HG03521 (cell line): Measurements from ENCODE around the gene PLEKHA8.
"Not testable (repeated sequence)": the region's sequence is repeated elsewhere in the genome, so short reads cannot be mapped to it uniquely, and the experiment has no call there.

Source experiments
- ATAC-seq: cut with Tn5 transposase; IDR thresholded peaks from one replicate; pipeline ENCODE4 v1.9.1; 2021; ENCODE audit warnings: mild to moderate bottlenecking, moderate library complexity; ENCODE audit not compliant: unreplicated experiment

Gene PLEKHA8

DNA sequence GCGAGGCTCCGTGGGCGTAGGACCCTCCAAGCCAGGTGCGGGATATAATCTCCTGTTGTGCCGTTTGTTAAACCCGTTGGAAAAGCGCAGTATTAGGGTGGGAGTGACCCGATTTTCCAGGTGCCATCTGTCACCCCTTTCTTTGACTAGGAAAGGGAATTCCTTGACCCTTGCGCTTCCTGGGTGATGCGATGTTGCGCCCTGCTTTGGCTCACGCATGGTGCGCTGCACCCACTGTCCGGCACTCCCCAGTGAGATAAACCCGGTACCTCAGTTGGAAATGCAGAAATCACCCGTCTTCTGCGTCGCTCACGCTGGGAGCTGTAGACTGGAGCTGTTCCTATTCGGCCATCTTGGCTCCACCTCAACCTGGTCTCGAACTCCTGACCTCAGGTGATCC lies 70.4 kb downstream of the PLEKHA8 start:
- not testable (repeated sequence) for ATAC-seq

DNA sequence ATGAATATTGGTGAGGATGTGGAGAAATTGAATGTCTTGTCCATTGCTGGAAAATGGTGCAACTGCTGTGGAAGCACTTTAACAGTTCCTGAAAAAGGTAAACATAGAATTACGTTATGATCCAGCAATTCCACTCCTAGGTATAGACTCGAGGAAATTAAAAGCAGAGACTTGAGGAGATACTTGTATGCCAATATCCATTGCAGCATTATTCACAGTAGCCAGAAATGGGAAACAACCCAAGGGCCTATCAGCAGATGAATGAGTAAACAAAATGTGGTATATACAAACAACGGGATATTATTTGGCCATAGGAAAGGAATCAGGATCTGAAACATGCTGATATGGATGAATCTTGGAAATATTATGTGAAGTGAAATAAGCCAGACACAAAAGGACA lies 74.1 kb downstream of the PLEKHA8 start:
- ATAC-seq = no peak

DNA sequence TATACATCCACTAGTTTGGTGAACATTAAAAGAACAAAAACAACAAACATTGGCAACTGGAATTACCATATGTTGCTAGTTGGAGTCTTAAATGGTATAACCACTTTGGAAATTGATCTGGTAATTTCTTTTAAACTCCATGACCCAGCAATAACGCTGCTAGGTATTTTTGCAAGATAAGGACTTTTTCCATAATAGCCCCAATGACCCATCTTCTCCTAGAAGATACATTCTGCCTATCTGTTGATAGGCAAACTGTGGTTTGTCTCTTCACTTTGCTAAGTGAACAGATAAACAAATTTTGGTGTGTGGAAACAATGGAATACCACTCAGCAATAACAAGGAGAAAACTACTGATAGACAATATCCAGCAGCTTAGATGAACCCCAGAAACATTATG lies 75.9 kb downstream of the PLEKHA8 start:
- no peak for ATAC-seq

DNA sequence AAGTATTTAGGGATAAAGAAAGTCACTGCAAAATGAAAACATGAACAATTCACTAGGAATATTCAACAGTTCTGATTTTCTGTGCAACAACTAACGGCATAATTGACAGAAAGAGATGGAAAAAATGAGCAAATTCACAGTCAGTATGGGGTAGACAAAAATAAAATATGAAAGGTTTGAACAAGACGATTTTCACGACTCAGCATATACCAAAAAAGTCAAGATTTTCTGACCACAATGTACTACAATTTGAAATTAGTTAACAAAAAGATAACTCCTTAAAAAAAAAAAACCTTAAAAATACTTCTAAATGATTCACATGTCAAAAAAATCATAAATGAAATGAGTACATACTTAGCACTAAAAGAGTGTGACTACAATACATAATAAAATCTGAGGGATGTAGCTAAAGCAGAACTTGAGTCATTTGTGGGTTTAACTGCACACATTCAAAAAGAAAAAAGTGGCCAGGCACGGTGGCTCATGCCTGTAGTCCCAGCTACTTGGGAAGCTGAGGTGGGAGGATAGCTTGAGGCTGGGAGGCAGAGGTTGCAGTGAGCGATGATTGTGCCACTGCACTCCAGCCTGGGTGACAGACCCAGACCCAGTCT lies 84.0 kb downstream of the PLEKHA8 start:
- no peak for ATAC-seq

DNA sequence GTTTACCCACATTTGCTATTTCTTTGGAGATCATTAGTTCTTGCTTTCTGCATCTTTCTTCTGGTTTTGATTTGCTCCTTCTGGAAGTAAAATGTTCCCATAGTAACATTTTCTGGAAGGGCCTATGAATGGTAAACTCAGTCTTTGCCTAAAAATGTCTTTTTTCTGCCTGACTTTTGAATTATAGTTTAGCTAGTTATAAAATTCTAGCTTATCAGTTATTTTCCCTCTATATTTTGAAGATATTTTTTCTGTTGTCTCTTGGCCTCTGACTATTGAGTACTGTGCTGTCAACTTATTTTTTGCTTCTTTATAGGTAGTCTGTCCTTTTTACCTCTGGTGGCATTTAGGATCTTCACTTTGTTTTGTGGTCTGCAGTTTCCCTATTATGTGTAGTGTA lies 84.9 kb downstream of the PLEKHA8 start:
- no peak for ATAC-seq

DNA sequence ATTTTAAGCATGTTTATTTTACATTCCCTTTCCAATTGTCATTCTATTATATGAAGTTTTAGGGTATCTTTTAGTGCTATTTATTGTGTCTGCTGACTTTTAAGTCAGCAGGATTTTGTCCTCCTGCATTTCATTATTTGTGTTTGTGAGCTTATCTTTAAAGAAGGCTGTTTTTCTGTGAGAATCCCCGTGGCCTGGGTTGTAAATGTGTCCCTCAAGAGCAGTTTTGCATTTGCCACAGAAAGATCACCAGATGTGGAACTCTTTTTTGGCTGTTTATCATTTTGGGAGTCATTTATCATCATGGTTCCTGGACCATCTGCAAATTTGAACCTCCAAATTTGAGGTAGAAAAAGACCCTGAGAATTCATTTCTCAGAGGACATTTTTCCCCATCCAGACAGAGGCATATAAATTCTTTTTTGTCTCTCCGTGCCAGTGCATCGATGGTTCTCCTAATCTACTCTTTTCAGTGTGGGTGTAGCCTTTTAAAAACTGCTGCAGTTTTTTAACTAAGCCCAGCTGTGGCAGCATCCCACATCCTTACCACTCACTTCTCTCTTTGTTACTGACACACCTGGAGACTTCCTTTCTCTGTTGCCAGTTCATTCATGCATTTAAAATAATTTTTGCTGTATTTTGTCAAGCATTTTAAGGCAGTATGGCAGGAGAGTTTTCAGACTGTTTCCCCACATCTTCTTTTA lies 86.5 kb downstream of the PLEKHA8 start:
- no peak for ATAC-seq

DNA sequence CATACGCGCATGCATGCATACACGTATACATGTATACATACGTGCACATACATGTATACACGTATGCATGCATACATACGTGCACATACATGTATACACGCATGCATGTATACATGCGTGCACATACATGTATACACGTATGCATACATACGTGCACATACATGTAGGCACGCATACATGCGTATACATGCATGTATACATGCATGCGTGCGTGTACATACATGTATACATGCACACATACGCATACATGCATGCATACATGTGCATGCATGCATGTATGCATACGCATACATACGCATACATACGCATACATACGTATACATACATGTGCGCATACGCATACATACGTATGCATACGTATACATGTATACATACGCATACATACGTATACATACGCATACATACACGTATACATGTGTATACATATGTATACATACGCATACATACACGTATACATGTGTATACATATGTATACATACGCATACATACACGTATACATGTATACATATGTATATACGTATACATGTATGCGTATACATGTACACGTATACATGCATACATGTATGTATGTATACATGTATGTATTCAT lies 87.6 kb downstream of the PLEKHA8 start:
- ATAC-seq = no peak

DNA sequence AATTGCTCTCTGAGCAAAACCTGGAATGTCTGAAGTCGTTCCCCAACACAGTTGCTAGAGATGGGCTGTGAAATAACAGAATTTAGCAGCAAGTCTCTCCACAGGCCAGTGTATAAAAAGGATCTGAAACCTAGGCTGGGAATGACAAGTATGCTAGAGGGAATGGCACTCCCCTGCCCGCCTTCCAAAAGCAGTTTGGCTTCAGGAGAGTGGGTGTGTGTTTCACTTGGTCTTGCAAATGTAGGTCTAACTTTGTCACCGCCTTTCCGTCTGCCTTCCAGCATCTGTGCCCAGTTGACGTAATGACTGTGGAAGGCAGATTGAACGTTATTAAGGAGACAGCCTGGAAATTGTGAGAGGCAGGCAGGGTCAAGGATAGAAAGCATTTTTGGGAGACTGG lies 88.6 kb downstream of the PLEKHA8 start:
- ATAC-seq = no peak

DNA sequence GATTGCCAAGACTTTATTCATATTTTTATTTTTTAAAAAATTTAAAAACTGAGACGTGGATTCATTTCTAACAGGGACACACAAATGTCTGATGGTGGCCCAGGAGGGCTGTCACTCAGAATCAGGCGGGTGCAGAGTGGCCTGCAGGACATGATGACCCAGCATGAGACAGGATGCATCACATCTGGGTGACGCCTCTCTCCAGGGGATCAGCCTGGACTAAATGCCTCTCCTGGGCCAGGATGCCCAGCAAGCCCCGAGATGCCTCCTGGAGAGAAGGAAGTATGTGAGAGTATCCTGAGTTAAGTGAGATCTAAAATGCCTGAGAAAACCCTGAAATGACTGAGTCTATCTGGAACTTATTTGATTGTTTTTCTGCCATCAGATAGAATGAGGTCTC lies 89.7 kb downstream of the PLEKHA8 start:
- ATAC-seq = no peak

DNA sequence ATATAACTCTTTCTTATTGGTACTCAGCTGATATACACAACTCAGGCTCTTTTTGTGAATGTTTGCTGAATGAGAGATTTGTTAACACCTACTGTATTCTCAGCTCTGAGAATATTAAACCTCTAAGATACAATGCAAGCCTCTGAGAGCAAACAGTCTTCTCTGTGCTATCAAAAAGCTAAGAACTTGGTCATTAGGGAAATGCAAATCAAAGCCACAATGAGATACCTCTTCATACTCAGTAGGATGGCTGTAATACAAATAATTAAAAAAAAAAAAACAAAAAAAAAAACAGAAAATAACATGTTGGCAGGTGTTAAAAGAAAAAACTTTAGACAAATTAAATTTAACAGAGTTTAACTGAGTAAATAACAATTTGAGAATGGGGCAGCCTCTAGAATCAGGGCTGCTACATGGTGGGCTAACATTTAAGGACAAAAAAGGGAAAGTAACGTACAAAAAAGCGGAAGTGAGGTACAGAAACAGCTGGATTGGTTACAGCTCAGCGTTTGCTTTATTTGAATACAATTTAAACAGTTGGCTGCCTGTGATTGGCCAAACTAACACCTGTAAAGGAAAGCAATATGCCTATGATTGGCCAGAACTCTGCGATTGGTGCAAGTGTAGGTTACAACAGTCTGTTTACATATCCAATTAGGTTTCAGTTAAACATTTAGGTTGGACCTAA lies 91.8 kb downstream of the PLEKHA8 start:
- ATAC-seq = no peak

DNA sequence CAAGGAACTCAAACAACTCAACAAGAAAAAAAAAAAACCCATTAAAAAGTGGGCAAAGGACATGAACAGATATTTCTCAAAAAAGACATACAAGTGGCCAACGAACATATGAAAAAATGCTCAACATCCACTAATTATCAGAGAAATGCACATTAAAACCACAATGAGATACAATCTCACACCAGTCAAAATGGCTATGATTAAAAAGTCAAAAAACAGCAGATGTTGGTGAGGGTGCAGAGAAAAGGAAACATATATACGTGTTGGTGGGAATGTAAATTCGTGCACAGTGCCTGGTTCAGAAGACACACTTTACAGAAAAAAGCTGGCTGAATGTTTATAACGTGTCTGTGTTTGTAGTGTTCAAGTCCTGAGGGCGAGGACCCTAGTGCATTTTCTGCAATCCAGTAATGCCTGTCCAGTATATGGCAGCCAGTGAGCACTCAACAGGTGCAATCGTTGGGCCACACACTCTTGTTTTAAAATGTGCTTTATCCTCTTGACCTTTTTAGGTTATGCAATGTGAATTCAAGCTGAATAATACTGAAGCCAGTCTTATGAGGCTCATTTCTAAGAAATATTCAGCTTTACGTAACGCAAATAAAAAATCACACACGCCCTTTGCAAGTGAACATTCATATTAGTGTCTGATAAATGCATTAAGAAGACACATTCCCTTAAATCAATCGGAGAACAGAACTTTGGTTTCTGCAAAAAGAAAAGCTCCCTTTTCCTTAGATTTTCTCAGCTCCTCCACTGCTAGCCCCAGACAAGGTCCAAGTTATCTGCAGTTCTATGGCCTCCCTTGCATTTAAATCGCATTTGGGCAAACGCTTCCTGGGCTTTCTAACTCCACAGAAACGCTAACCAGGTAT lies 105.8 kb downstream of the PLEKHA8 start:
- ATAC-seq = no peak

DNA sequence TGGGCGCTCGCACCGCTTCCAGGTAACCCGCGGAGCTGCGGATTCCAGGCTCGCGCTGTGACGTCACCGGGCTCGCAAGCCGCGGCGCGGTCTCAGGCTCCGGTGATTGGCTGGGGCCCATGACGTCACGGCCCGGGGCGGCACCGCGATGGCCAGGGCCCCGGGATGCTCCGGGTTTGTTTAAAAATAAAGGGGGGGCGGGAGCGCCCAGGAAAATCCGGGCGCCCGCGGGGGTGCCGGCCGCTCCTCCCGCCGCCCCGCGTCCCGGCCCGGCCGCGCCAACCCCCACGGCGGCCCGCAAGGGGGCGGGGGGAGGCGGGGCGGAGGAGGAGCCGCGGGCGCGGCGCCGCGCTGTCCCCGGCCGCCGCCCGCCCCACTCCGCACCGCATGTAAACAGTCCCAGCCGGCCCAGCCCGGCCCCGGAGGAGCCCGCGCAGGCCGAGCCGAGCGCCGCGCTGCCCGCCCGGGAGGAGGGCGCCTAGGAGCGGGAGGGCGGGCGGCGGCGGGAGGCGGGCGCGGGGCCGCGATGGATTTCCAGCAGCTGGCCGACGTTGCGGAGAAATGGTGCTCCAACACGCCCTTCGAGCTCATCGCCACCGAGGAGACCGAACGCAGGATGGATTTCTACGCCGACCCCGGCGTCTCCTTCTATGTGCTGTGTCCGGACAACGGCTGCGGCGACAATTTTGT lies 106.5 kb downstream of the PLEKHA8 start, which contains the start of gene MTURN:
TSS of gene MTURN (plus strand) at position 376 of the 690 bp plus-strand sequence. CDS start at position 527, 151 bp downstream.
- ATAC-seq = peak; percentile 87

DNA sequence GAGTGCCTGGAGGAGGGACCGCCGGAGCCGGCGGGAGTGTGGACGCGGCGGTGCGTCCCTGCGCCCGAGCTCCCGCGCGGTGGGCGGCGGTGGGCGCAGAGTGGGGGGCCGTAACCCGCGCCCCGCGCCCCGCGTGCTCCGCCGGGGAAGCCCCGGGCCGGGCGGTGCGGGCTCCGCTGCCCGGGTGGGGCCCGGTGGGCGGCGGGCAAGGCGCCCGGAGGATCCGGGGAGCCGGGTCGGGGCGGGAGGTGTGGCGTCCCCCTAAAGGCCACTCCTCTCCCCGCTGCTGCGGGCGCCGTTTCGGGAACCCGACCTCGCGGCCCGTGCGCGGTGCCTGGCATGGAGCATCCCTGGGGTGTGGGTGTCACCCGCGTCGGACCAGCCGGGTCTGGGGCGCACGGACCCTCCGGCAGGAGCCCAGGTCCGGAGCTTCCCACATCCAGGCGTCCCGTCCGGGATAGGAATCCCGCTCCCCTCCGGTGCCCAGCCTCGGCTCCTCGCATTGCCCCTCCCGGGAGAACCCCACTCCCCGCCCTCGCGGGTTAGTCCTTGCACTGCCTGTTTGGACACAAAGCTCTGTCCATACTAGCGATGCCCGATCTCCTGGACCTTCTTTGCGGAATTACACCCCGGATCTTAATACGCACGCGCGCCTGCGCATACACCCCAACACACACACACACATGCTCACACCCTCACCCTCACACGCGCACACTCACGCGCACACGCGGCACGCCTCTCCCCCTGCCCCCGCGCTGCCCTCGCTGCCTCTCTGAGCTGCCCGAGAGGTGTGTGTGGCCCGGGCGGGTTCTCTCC lies 107.3 kb downstream of the PLEKHA8 start:
- ATAC-seq = peak; percentile 27

DNA sequence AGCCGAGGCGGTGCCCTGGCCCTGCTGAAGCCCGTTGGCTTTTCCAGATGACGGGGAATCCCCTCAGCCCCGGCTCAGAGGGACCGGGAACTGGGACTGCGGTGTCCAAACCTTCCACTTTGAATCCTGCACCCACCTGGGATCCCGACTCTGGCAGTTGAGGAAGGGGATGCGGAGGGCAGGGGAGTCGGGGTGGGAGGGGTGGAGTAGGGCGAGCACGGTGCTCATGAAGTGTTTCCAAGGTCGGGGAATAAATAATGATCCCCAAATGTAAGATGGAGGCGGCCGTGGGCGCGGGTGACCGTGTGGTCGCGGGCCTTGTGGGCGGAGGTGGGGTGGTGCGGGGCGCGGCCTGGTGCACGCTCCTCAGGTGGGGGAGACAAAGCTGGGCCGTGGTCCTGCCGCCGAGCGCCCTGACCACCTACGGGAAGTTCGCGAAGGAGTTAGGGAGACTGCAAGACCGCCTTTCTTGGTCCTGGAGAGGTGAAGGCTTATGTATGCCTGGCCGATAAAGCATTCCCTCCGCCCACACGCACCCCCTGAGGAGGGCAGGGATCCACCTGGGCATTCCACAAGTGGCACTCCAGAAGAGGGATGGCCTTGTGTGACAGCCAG lies 108.0 kb downstream of the PLEKHA8 start:
- no peak for ATAC-seq

DNA sequence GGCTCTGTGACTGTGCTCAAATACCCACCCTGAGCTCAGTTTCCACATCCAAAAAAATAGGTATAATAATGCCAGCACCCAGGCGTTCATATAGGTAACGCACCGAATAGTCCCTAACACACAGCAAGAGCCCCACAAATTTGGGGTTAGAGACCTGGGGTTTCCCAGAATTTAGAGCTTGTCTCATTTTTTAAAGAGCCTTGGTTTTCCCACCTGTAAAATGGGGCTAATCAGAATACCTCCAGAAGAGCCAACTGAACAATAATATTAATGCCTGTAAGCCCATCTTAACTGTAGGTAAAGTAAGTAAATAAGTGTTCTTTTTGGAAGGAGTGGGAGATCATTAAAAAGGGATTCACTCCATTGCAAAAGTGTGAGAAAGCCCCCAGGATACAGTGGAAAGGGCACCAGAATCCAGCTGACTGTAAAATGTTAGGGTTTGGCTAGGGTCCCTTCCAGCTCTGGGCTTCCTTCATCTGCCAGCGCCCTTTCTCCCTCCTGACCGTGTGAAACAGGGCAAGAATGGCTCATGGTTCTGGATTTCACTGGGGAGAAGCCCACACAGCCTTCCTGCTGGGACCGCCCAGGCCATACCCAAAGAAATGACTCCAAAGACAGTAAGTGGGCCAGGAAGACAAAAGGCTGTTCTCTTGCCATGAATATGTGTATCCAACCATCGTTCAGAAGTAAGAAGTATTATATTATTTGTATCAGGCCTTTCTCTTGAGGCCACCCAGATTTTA lies 108.7 kb downstream of the PLEKHA8 start:
- ATAC-seq = no peak

DNA sequence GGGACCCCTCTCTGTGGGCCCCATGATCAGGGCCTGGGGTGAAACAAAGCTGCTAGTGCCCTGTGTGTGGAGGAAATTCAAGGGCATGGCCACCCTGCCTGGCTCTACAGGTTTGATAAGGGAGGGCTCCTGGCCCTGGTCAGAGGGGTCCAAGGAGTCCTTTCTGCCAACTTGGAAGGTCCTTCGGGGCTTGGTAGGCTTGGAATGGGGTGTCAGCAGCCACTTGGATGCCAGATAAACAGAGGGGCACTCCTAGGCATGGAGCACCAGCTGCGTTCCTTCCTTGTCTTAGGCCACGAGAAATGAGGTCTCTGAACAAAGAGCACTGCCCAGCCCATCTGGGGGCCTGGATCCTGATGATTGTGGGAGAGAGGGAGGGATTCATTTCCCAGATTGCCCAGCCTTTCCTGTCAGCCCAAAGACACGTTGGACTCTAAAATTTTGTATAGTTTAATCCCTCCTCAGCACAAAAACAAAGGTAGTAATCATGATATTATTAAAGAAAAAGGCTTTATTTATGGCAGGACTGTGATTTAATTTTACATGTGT lies 111.7 kb downstream of the PLEKHA8 start:
- no peak for ATAC-seq

DNA sequence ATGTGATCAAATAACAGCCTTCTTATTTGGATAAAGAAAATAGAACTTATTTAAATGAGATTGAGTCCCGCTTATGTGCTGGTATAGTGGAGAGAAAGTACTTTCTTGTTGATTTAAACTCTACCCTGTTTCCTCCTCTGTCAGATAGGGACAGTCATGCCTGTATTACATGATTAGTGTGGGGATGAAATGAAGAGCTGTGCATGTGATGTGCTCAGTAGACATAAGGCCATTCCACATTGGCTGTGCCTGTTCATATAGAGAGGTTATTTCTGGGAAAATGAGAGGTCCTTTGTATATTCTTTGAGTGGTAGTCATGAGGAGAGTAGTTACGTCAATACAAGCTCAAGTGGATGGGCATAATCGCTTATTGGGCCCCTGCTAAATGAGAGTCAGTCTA lies 112.2 kb downstream of the PLEKHA8 start:
- no peak for ATAC-seq

DNA sequence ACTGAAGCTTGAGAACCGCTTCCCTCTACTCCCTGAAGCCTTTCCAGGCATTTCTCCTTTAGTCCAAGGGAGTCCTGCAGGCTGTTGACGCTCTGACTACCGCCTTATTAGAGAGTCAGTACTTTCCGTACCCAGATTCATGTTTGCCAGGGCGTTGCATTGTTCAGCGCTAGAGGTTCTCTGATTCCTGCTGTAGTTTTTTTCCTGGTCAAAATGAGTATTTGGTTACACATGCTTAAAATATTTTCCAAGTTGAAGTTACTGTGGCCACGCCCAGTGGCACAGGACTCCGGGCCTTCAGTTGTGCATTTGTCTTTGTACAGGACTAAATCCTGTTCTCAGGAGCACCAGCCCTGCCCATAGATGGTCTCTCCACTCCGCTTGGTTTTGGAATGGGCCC lies 114.5 kb downstream of the PLEKHA8 start:
- no peak for ATAC-seq
